IMR-90 (cell line): ENCODE results near the gene AMY1A. TPM values are rescaled to one million over a fixed set of nuclear protein-coding genes. Genes with fewer than 3 reads are reported as not detected.
"Not testable (repeated sequence)": the region's sequence is repeated elsewhere in the genome, so short reads cannot be mapped to it uniquely, and the experiment has no call there.

Experiments
- ATAC-seq: fragments of 200-7000 bp; cut with Tn5 transposase; 2 replicates; pipeline ENCODE4 v1.9.1; 2020; ENCODE audit warnings: low read depth, mild to moderate bottlenecking, moderate library complexity
- BruUV-seq: library from RNA; stranded (reverse); fragments of 400-500 nt; replicated peaks from 2 replicates; lab custom pipeline; 2021; lab: Mats Ljungman, UMichigan
- CTCF ChIA-PET: fragments of 300-600 bp; formaldehyde crosslinking; extraction: SDS; loops from one replicate; lab custom pipeline; 2021; ENCODE audit warnings: antibody characterized with exemption; lab: Yijun Ruan, JAX
- POLR2A ChIA-PET: fragments of 300-600 bp; sonication (Branson Sonifier 250); formaldehyde crosslinking; loops from one replicate; lab custom pipeline; 2022; ENCODE audit warnings: antibody characterized with exemption; ENCODE audit not compliant: unreplicated experiment; lab: Charles Lee
- DNase-seq: peaks from one replicate; pipeline ENCODE4 v3.0.0; 2013
- H2AFZ ChIP-seq: replicated peaks from 2 replicates; pipeline ENCODE3; 2013; ENCODE audit warnings: low read length, mild to moderate bottlenecking; ENCODE audit not compliant: poor library complexity
- H2AK5ac ChIP-seq: 2 replicates; pipeline ENCODE4 v1.6.1; 2013; ENCODE audit warnings: low read depth, low read length, inconsistent platforms
- H2AK9ac ChIP-seq: replicated peaks from 2 replicates; pipeline ENCODE3; 2013; ENCODE audit warnings: mild to moderate bottlenecking, low read depth, low read length, moderate library complexity; ENCODE audit not compliant: poor library complexity
- H2BK120ac ChIP-seq: 2 replicates; pipeline ENCODE4 v1.6.1; 2013; ENCODE audit warnings: low read depth, low read length, inconsistent platforms
- H2BK15ac ChIP-seq: 3 replicates; pipeline ENCODE4 v1.6.1; 2013; ENCODE audit warnings: low read depth, low read length, inconsistent platforms
- H2BK20ac ChIP-seq: 2 replicates; pipeline ENCODE4 v1.6.1; 2013; ENCODE audit warnings: low read depth, mild to moderate bottlenecking, inconsistent platforms, low read length, moderate library complexity
- H2BK5ac ChIP-seq: 2 replicates; pipeline ENCODE4 v1.6.1; 2013; ENCODE audit warnings: mild to moderate bottlenecking, low read depth, low read length, inconsistent platforms; ENCODE audit not compliant: poor library complexity, severe bottlenecking
- H3K14ac ChIP-seq: replicated peaks from 2 replicates; pipeline ENCODE4 v1.6.1; 2013; ENCODE audit warnings: low read depth, low read length, inconsistent platforms
- H3K18ac ChIP-seq: 2 replicates; pipeline ENCODE4 v1.6.1; 2013; ENCODE audit warnings: low read depth, low read length, control low read depth
- H3K23ac ChIP-seq: 2 replicates; pipeline ENCODE4 v1.6.1; 2013; ENCODE audit warnings: low read depth, low read length, inconsistent platforms
- H3K27ac ChIP-seq: 2 replicates; pipeline ENCODE4 v1.5.1; 2013; ENCODE audit warnings: mild to moderate bottlenecking, control low read depth, low read length; ENCODE audit not compliant: insufficient read depth
- H3K27me3 ChIP-seq: 2 replicates; pipeline ENCODE4 v1.6.1; 2013; ENCODE audit warnings: low read length; ENCODE audit not compliant: control insufficient read depth, insufficient read depth
- H3K36me3 ChIP-seq: 2 replicates; pipeline ENCODE4 v1.6.1; 2013; ENCODE audit warnings: low read length, mixed read lengths; ENCODE audit not compliant: control insufficient read depth, insufficient read depth
- H3K4ac ChIP-seq: 2 replicates; pipeline ENCODE4 v1.6.1; 2013; ENCODE audit warnings: low read depth, low read length, inconsistent platforms
- H3K4me1 ChIP-seq: 2 replicates; pipeline ENCODE4 v1.6.1; 2013; ENCODE audit warnings: low read length, mixed read lengths; ENCODE audit not compliant: control insufficient read depth, insufficient read depth
- H3K4me2 ChIP-seq: 2 replicates; pipeline ENCODE4 v1.6.1; 2013; ENCODE audit warnings: low read depth, mild to moderate bottlenecking, control low read depth, low read length, moderate library complexity
- H3K4me3 ChIP-seq: 2 replicates; pipeline ENCODE4 v1.5.1; 2013; ENCODE audit warnings: low read depth, mild to moderate bottlenecking, control low read depth, low read length, moderate library complexity; ENCODE audit not compliant: insufficient read depth
- H3K56ac ChIP-seq: 2 replicates; pipeline ENCODE4 v1.6.1; 2013; ENCODE audit warnings: low read length, inconsistent platforms; ENCODE audit not compliant: insufficient read depth; ENCODE audit errors: extremely low read depth
- H3K79me1 ChIP-seq, 2 experiments: 2 replicates each; pipeline ENCODE4 v1.6.1; 2013; ENCODE audit warnings: low read length in 2 of 2, inconsistent platforms in 1 of 2, low read depth in 1 of 2
- H3K9ac ChIP-seq: 2 replicates; pipeline ENCODE4 v1.6.1; 2013; ENCODE audit warnings: low read depth, low read length, control low read depth
- H3K9me1 ChIP-seq: 2 replicates; pipeline ENCODE4 v1.6.1; 2013; ENCODE audit warnings: low read length, inconsistent platforms; ENCODE audit not compliant: insufficient read depth
- H3K9me3 ChIP-seq: 2 replicates; pipeline ENCODE4 v1.6.1; 2013; ENCODE audit warnings: low read length; ENCODE audit not compliant: control insufficient read depth, insufficient read depth
- H4K20me1 ChIP-seq: 2 replicates; pipeline ENCODE4 v1.6.1; 2013; ENCODE audit warnings: low read length, inconsistent platforms; ENCODE audit not compliant: insufficient read depth
- H4K5ac ChIP-seq: 2 replicates; pipeline ENCODE4 v1.6.1; 2013; ENCODE audit warnings: mild to moderate bottlenecking, low read depth, low read length, control low read depth
- H4K8ac ChIP-seq, 2 experiments: 2 replicates each; pipeline ENCODE4 v1.6.1; 2013; ENCODE audit warnings: low read depth in 2 of 2, low read length in 2 of 2, control low read depth in 1 of 2, inconsistent platforms in 1 of 2
- H4K91ac ChIP-seq: 2 replicates; pipeline ENCODE4 v1.6.1; 2013; ENCODE audit warnings: low read depth, low read length, inconsistent platforms; ENCODE audit not compliant: insufficient read depth
- WGBS, 2 experiments: methylation state at CpG; one replicate each; pipeline versions ENCODE4 v1.1.5 to v1.1.7; 2013; ENCODE audit warnings: missing lambda C conversion rate in 2 of 2; ENCODE audit not compliant: insufficient read length in 1 of 2; ENCODE audit errors: extremely low coverage in 2 of 2; 5-methylcytosine and 5-hydroxymethylcytosine counted together
- dilution Hi-C: fragments of 300-500 bp; cut with HindIII; formaldehyde crosslinking; loops from one replicate; pipeline ENCODE4 v1.14.3; 2018; ENCODE audit warnings: low sequenced_read_pairs; ENCODE audit not compliant: unreplicated experiment
- in situ Hi-C: fragments of 300-500 bp; cut with MboI; formaldehyde crosslinking; loops from 3 replicates; pipeline ENCODE4 v1.14.3; 2019; ENCODE audit warnings: low sequenced_read_pairs, inconsistent platforms, mixed read lengths
- intact Hi-C: fragments of 100-400 bp; cut with micrococcal nuclease; formaldehyde crosslinking; loops from 2 replicates; pipeline ENCODE4 v1.10.0; 2022
- microRNA-seq, 2 experiments: library from miRNA; stranded (forward) in 1 of 2; unstranded in 1 of 2; fragments of 10-50 nt in 1 of 2; fragments of <30 nt in 1 of 2; gene quantifications in 1 of 2; microRNA quantifications in 1 of 2; one replicate each; pipeline versions ENCODE3 to v1.1.0; 2013 to 2020; ENCODE audit not compliant: insufficient read depth in 1 of 2, insufficient read length in 1 of 2, unreplicated experiment in 1 of 2
- polyA plus RNA-seq, 3 experiments: library from polyadenylated mRNA; depleted of rRNA; stranded (reverse); fragments of >200 nt; gene quantifications; 2 replicates each; pipeline ENCODE4 v1.2.3, GENCODE V29; 2012; ENCODE audit warnings: low replicate concordance in 1 of 3
- small RNA-seq, 5 experiments: library from RNA; depleted of rRNA; stranded (forward); fragments of <200 nt; gene quantifications; one replicate each; pipeline ENCODE3, GENCODE V24; 2012
- total RNA-seq: library from RNA; depleted of rRNA; stranded (reverse); fragments of >200 nt; gene quantifications from 2 replicates; pipeline ENCODE4 v1.2.3, GENCODE V29; 2012; rRNA removed

The AMY1A gene
- total and polyA plus RNA-seq, 2 of the 4 experiments (the other 2 are of a cell fraction) = not detected

GRCh38 chr1:103710381-103710780 lies 54.8 kb downstream of the AMY1A start:
- H4K5ac ChIP-seq = not testable (repeated sequence)

More at GRCh38 chr1:103710381-103710780, 54.8 kb downstream of the AMY1A start:
- H3K27ac ChIP-seq, dilution Hi-C loops, H3K4me2 ChIP-seq, H3K18ac ChIP-seq, H2BK15ac ChIP-seq, H3K4me1 ChIP-seq, H3K4ac ChIP-seq, H3K9ac ChIP-seq, H2AK9ac ChIP-seq, H3K9me3 ChIP-seq, H3K23ac ChIP-seq, H3K56ac ChIP-seq, DNase-seq, H3K79me1 ChIP-seq, H2BK5ac ChIP-seq, H2BK20ac ChIP-seq, intact Hi-C loops, H4K91ac ChIP-seq, H3K36me3 ChIP-seq, in situ Hi-C loops, POLR2A ChIA-PET, H2AK5ac ChIP-seq, H3K27me3 ChIP-seq, H3K14ac ChIP-seq, H2BK120ac ChIP-seq, H3K4me3 ChIP-seq, H4K20me1 ChIP-seq, H4K8ac ChIP-seq, ATAC-seq, H3K9me1 ChIP-seq, CTCF ChIA-PET, H2AFZ ChIP-seq, BruUV-seq: not testable (repeated sequence)
- WGBS, 2 experiments = no CpG with 5 or more reads among the region's 3 CpGs

Small RNA genes lying within 50 kb of the gene (microRNA-seq; reads per million reads assigned to microRNA genes)
- not detected for gene AC105272.1 (ENCODE audit: insufficient read depth, insufficient read length)

Small RNA genes lying within 50 kb of the gene (small RNA-seq; reads per million reads assigned to genes)
- gene AC105272.1 = 0 reads per million in 5 experiments

Other genes starting within 250 kb of the AMY1A start
- gene RNPC3, start 130.1 kb upstream of the AMY1A start, total RNA-seq = 2.5 and 3.8 TPM in 2 replicates
- gene RNPC3, start 130.1 kb upstream of the AMY1A start, polyA plus RNA-seq (2012; rRNA removed) = 7.7 and 9.9 TPM in 2 replicates
- gene AMY2B, start 84.2 kb upstream of the AMY1A start, total RNA-seq = 0.72 and 1.1 TPM in 2 replicates
- 0.92 and 1.7 TPM in 2 replicates for gene AMY2B, start 84.2 kb upstream of the AMY1A start, polyA plus RNA-seq (2012; rRNA removed)
- not detected in 2 replicates for gene AMY2A, start 38.3 kb upstream of the AMY1A start, total RNA-seq
- not detected in 2 replicates for gene AMY2A, start 38.3 kb upstream of the AMY1A start, polyA plus RNA-seq (2012; rRNA removed)
- gene AMY1B, start 40.5 kb downstream of the AMY1A start, total RNA-seq = not detected in 2 replicates
- gene AMY1B, start 40.5 kb downstream of the AMY1A start, polyA plus RNA-seq (2012; rRNA removed) = not detected in 2 replicates
- gene AMY1C, start 94.1 kb downstream of the AMY1A start, total RNA-seq = not detected in 2 replicates
- not detected in 2 replicates for gene AMY1C, start 94.1 kb downstream of the AMY1A start, polyA plus RNA-seq (2012; rRNA removed)